Omental fat pad (tissue), 4 donors: Measurements from ENCODE around the gene SCYL2. TPM values are rescaled to one million over a fixed set of nuclear protein-coding genes. Genes with fewer than 3 reads are reported as not detected.
"Not testable (repeated sequence)": the region's sequence is repeated elsewhere in the genome, so short reads cannot be mapped to it uniquely, and the experiment has no call there.

Experiments
- ATAC-seq: fragments of 150-250 bp; one replicate; pipeline ENCODE4 v1.9.1; 2016; ENCODE audit warnings: mild to moderate bottlenecking, moderate library complexity; ENCODE audit not compliant: low FRiP score
- DNase-seq: peaks from one replicate; pipeline ENCODE4 v3.0.0-alpha.2; 2019; ENCODE audit warnings: low spot score
- total RNA-seq, 4 donors: library from RNA; depleted of rRNA; stranded (reverse); fragments of >200 nt; gene quantifications; one replicate each; pipeline ENCODE4 v1.1.0, GENCODE V29; 2016
- TF ChIP-seq, protein P1 (sequence below), 3 donors: fragments of 450-650 bp; IDR thresholded peaks; one replicate each; pipeline ENCODE4 v1.5.1; 2016 to 2017; ENCODE audit warnings: antibody characterized with exemption in 3 of 3, mild to moderate bottlenecking in 3 of 3, moderate library complexity in 2 of 3

Gene SCYL2
- total RNA-seq, 4 donors from 2014 or later: 30.1 to 42.6 (median 38.2) TPM

DNA sequence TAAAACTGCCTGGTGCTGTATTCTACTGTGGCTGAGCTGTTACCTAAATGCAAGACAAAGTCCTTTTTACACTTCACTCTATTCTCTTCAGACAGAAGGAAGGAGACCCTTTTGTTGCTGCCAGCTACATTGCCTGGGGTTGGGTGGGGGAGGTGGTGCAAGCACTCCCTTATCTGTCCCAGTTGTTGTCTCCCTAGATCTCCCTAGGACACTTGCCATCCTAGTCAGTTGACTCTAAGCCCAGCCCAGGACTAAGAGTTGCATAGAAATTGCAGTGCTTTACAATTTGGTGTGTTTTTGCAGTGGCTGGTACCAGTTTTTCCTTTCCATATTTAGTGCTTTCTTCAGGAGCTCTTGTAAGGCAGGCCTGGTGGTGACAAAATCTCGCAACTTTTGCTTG lies 35.1 kb downstream of the SCYL2 start:
- ATAC-seq (no peak), DNase-seq (no peak)
- TF ChIP-seq, protein P1, sequence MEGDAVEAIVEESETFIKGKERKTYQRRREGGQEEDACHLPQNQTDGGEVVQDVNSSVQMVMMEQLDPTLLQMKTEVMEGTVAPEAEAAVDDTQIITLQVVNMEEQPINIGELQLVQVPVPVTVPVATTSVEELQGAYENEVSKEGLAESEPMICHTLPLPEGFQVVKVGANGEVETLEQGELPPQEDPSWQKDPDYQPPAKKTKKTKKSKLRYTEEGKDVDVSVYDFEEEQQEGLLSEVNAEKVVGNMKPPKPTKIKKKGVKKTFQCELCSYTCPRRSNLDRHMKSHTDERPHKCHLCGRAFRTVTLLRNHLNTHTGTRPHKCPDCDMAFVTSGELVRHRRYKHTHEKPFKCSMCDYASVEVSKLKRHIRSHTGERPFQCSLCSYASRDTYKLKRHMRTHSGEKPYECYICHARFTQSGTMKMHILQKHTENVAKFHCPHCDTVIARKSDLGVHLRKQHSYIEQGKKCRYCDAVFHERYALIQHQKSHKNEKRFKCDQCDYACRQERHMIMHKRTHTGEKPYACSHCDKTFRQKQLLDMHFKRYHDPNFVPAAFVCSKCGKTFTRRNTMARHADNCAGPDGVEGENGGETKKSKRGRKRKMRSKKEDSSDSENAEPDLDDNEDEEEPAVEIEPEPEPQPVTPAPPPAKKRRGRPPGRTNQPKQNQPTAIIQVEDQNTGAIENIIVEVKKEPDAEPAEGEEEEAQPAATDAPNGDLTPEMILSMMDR (IDR thresholded peaks at IDR 0.05): no peak

DNA sequence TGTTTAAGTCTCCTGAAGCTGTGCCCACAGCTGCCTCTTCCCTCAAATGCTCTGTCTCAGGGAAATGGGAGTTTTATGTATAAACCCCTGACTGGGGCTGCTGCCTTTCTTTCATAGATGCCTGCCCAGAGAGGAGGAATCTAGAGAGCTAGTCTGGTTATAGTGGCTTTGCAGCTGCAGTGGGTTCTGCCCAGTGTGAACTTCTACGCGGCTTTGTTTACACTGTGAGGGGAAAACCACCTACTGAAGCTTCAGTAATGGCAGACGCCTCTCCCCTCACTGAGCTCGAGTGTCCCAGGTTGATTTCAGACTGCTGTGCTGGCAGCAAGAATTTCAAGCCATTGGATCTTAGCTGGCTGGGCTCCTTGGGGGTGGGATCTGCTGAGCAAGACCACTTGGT lies 36.9 kb downstream of the SCYL2 start:
- ATAC-seq (no peak), DNase-seq (no peak)
- TF ChIP-seq, protein P1 (IDR thresholded peaks at IDR 0.05): no peak

DNA sequence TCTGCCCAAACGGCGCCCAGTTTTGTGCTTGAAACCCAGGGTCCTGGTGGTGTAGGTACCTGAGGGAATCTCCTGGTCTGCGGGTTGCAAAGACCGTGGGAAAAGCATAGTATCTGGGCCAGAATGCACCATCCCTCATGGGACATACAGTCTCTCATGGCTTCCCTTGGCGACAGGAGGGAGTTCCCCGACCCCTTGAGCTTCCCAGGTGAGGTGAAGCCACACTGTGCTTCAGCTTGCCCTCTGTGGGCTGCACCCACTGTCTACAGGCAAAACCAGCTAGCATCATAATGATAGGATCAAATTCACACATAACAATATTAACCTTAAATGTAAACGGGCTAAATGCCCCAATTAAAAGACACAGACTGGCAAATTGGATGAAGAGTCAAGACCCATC lies 37.4 kb downstream of the SCYL2 start:
- DNase-seq, ATAC-seq: not testable (repeated sequence)

DNA sequence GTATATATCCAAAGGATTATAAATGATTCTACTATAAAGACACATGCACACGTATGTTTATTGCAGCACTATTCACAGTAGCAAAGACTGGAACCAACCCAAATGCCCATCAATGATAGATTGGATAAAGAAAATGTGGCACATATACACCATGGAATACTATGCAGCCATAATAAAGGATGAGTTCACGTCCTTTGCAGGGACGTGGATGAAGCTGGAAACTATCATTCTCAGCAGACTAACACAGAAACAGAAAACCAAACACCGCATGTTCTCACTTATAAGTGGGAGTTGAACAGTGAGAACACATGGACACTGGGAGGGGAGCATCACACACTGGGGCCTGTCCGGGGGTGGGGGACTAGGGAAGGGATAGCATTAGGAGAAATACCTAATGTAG lies 41.2 kb downstream of the SCYL2 start:
- not testable (repeated sequence) for ATAC-seq, DNase-seq

DNA sequence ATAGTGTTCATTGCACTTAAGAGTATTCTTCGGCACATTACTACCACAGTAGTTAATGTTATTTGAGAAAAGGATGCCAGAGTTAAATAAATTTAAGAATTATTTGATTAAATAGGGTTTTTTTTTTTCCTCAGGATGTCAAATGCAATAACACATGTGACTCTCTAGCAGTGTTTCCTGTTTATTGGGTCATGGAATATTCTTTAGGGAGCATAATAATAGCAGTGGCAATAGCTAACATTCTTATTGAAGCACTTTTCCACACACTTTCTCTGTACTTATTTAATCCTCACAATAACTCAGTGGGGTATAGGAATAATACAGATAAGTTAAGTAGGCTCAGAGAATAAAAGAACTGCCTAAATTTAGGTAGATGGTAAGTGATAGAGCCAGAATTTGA lies 44.3 kb downstream of the SCYL2 start:
- DNase-seq (no peak), ATAC-seq (no peak)
- TF ChIP-seq, protein P1 (IDR thresholded peaks at IDR 0.05): no peak

DNA sequence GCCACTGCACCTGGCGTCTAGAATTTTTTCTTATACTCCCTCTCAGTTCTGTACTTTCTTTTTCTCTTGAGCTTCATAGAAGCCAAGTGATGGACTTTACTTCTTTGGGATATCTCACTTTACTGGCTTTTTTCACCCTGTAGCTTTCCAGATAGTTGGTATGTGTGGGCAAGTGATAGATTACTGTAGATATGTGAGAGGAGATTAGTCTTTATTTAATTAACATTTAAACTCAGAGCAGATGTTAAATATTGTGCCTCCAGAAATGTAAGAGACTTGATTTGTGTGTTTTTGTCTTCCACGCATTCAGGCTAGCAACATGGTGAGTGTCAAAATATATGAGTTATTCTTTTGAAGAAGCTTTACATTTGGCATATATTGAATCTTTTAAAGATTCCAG lies 50.4 kb downstream of the SCYL2 start:
- TF ChIP-seq, protein P1 (IDR thresholded peaks at IDR 0.05): no peak
- DNase-seq: no peak
- ATAC-seq: no peak

DNA sequence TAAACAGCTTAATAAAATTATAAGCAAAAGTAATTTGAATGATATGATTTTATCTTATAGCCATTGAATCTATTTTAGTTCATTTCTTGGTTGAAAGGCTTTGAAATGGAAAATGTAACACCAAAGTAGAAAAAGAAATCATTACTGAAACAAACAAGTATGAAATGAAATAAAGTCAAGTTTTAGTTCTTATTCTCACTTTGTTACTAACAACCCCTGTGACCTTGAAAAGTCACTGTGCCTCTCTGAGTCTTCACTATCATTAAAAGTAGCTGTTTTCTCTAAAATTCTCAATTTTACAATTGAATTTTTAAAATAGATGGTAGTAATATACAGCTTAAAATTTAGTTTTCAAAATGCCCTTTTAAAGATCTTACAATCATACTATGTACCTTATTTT lies 57.5 kb downstream of the SCYL2 start:
- ATAC-seq (no peak), DNase-seq (no peak)
- TF ChIP-seq, protein P1 (IDR thresholded peaks at IDR 0.05): no peak

DNA sequence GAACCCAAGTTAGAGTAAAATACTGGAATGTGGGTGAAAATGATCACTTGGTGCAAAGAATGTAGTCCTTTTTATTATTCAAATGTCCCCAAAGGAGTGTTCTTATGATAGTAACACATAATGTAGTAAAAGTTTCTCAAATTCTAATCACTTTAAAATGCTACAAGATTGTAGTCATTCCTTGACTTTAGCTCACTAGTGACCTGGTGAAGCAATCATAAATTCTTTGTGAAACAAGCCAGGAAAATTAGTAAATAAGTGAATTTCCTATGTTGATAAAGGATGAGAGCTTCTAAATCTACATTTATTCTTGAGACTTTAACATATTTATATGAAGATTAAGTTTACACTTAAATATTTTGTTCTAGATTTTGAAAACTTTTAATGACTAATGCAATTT lies 59.2 kb downstream of the SCYL2 start:
- DNase-seq (no peak), ATAC-seq (no peak)

More for the DNA sequence above, 59.2 kb downstream of the SCYL2 start:
- TF ChIP-seq, protein P1 (IDR thresholded peaks at IDR 0.05): no peak
